SK-N-SH treated with all-trans-retinoic acid at 6 μM for 48 hours (cell line): ENCODE data around the gene CEP192.

Experiments
- ATAC-seq: fragments of 200-7000 bp; cut with Tn5 transposase; 3 replicates; pipeline ENCODE4 v1.9.1; 2020; ENCODE audit warnings: mild to moderate bottlenecking, moderate library complexity
- ARNTL ChIP-seq: fragments of 450-650 bp; formaldehyde crosslinking; IDR thresholded peaks from 2 replicates; pipeline ENCODE4 v1.5.0; 2020; ENCODE audit warnings: low read depth, mild to moderate bottlenecking, moderate library complexity, borderline replicate concordance
- BACH2 ChIP-seq: fragments of 250-450 bp; sonication (Bioruptor Pico); IDR thresholded peaks from 2 replicates; pipeline ENCODE4 v1.9.0; 2021; ENCODE audit warnings: mild to moderate bottlenecking, borderline replicate concordance
- ESRRG ChIP-seq: fragments of 250-450 bp; sonication (Bioruptor Pico); IDR thresholded peaks from 2 replicates; pipeline ENCODE4 v1.6.1; 2021; ENCODE audit warnings: mild to moderate bottlenecking
- GLIS3 ChIP-seq: fragments of 250-450 bp; sonication (Bioruptor Pico); IDR thresholded peaks from 2 replicates; pipeline ENCODE4 v1.5.0; 2020; ENCODE audit warnings: mild to moderate bottlenecking, moderate library complexity
- ISL1 ChIP-seq: fragments of 250-450 bp; sonication (Bioruptor Pico); IDR thresholded peaks from 2 replicates; pipeline ENCODE4 v2.1.2; 2022; ENCODE audit warnings: mild to moderate bottlenecking, moderate library complexity
- OSR1 ChIP-seq: fragments of 250-450 bp; sonication (Bioruptor Pico); IDR thresholded peaks from 2 replicates; pipeline ENCODE4 v1.8.0; 2022; ENCODE audit warnings: moderate library complexity, mild to moderate bottlenecking, inconsistent platforms
- PPARA ChIP-seq: fragments of 250-450 bp; sonication (Bioruptor Pico); IDR thresholded peaks from 2 replicates; pipeline ENCODE4 v1.5.0; 2020; ENCODE audit warnings: mild to moderate bottlenecking, borderline replicate concordance
- RARB ChIP-seq: fragments of 250-450 bp; sonication (Bioruptor Pico); IDR thresholded peaks from 2 replicates; pipeline ENCODE4 v1.8.0; 2021; ENCODE audit warnings: mild to moderate bottlenecking, moderate library complexity
- SNAI2 ChIP-seq: fragments of 250-450 bp; sonication (Bioruptor Pico); IDR thresholded peaks from 2 replicates; pipeline ENCODE4 v1.5.0; 2020; ENCODE audit warnings: mild to moderate bottlenecking, moderate library complexity
- TCF4 ChIP-seq: fragments of 250-450 bp; sonication (Bioruptor Pico); IDR thresholded peaks from 2 replicates; pipeline ENCODE4 v1.8.0; 2021; ENCODE audit warnings: mild to moderate bottlenecking, moderate library complexity, borderline replicate concordance
- TOX ChIP-seq: fragments of 250-450 bp; sonication (Bioruptor Pico); IDR thresholded peaks from 2 replicates; pipeline ENCODE4 v1.8.0; 2021; ENCODE audit warnings: mild to moderate bottlenecking, moderate library complexity, borderline replicate concordance
- ZC3H10 ChIP-seq: fragments of 250-450 bp; sonication (Bioruptor Pico); IDR thresholded peaks from 2 replicates; pipeline ENCODE4 v1.5.1; 2021; ENCODE audit warnings: mild to moderate bottlenecking, moderate library complexity
- ZFP3 ChIP-seq: fragments of 250-450 bp; sonication (Bioruptor Pico); IDR thresholded peaks from 2 replicates; pipeline ENCODE4 v1.5.0; 2020; ENCODE audit warnings: mild to moderate bottlenecking, moderate library complexity
- ZFP30 ChIP-seq: fragments of 450-650 bp; formaldehyde crosslinking; IDR thresholded peaks from 2 replicates; pipeline ENCODE4 v1.5.0; 2022; ENCODE audit warnings: mild to moderate bottlenecking, moderate library complexity
- ZNF565 ChIP-seq: fragments of 450-650 bp; formaldehyde crosslinking; conservative IDR thresholded peaks from 2 replicates; pipeline ENCODE4 v1.5.0; 2020; ENCODE audit warnings: low read depth, mild to moderate bottlenecking, moderate library complexity
- ZNF70 ChIP-seq: fragments of 450-650 bp; formaldehyde crosslinking; IDR thresholded peaks from 2 replicates; pipeline ENCODE4 v1.5.0; 2020; ENCODE audit warnings: mild to moderate bottlenecking, moderate library complexity
- ZNF8 ChIP-seq: fragments of 450-650 bp; formaldehyde crosslinking; IDR thresholded peaks from 2 replicates; pipeline ENCODE4 v1.5.0; 2020; ENCODE audit warnings: mild to moderate bottlenecking, moderate library complexity
- TF ChIP-seq, protein P1 (sequence below): fragments of 250-450 bp; sonication (Bioruptor Pico); IDR thresholded peaks from 2 replicates; pipeline ENCODE4 v1.8.0; 2020; ENCODE audit warnings: mild to moderate bottlenecking, moderate library complexity, borderline replicate concordance
- TF ChIP-seq, protein P2 (sequence below): fragments of 250-450 bp; sonication (Bioruptor Pico); IDR thresholded peaks from 2 replicates; pipeline ENCODE4 v1.5.1; 2021; ENCODE audit warnings: mild to moderate bottlenecking, moderate library complexity
- TF ChIP-seq, protein P3 (sequence below): fragments of 250-450 bp; sonication (Bioruptor Pico); IDR thresholded peaks from 2 replicates; pipeline ENCODE4 v1.5.0; 2020; ENCODE audit warnings: mild to moderate bottlenecking, moderate library complexity
- TF ChIP-seq, protein P4 (sequence below): fragments of 250-450 bp; sonication (Bioruptor Pico); IDR thresholded peaks from 2 replicates; pipeline ENCODE4 v1.5.1; 2020; ENCODE audit warnings: low read depth, mild to moderate bottlenecking, moderate library complexity

CEP192 gene

GRCh38 chr18:13061630-13062189 is 70.5 kb downstream of the CEP192 start:
- ATAC-seq = no peak
- TF ChIP-seq ZNF8 (CRISPR knock-in tag) (no peak), GLIS3 (CRISPR knock-in tag) (no peak), BACH2 (CRISPR knock-in tag) (no peak), TOX (CRISPR knock-in tag) (no peak), ARNTL (CRISPR knock-in tag) (no peak), ZC3H10 (CRISPR knock-in tag) (no peak), RARB (CRISPR knock-in tag) (no peak), ZFP3 (CRISPR knock-in tag) (no peak), ISL1 (CRISPR knock-in tag) (no peak), PPARA (CRISPR knock-in tag) (no peak)
- TF ChIP-seq, protein P1, sequence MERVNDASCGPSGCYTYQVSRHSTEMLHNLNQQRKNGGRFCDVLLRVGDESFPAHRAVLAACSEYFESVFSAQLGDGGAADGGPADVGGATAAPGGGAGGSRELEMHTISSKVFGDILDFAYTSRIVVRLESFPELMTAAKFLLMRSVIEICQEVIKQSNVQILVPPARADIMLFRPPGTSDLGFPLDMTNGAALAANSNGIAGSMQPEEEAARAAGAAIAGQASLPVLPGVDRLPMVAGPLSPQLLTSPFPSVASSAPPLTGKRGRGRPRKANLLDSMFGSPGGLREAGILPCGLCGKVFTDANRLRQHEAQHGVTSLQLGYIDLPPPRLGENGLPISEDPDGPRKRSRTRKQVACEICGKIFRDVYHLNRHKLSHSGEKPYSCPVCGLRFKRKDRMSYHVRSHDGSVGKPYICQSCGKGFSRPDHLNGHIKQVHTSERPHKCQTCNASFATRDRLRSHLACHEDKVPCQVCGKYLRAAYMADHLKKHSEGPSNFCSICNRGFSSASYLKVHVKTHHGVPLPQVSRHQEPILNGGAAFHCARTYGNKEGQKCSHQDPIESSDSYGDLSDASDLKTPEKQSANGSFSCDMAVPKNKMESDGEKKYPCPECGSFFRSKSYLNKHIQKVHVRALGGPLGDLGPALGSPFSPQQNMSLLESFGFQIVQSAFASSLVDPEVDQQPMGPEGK (CRISPR knock-in tag) = no peak

- no peak for ATAC-seq
These were observed 76.0 kb downstream of the CEP192 start for GRCh38 chr18:13067124-13067523.

DNA sequence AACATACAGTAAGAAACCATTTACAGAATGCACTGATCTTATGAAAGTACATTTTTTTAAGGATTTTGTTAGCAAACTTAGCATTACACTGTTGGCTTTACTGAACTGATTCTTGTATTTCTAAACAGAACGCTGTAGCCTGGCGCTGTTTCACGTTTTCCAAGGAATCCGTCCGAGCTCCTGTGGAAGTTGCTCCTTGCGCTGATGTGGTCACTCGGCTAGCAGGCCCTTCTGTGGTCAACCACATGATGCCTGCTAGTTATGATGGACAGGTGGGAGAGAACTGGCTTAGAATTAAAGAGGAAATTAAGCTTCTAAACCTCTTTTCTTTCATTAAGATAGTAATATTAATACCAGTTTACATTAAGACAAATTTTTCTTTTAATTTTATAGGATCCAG is 76.8 kb downstream of the CEP192 start:
- no peak for TF ChIP-seq ESRRG
- TF ChIP-seq ZFP30 (CRISPR knock-in tag) = no peak
- TF ChIP-seq GLIS3 (CRISPR knock-in tag) = no peak
- no peak for TF ChIP-seq SNAI2 (CRISPR knock-in tag)
- TF ChIP-seq, protein P1 (CRISPR knock-in tag) = no peak
- no peak for TF ChIP-seq ZNF565 (CRISPR knock-in tag)
- no peak for TF ChIP-seq PPARA (CRISPR knock-in tag)
- TF ChIP-seq, protein P2, sequence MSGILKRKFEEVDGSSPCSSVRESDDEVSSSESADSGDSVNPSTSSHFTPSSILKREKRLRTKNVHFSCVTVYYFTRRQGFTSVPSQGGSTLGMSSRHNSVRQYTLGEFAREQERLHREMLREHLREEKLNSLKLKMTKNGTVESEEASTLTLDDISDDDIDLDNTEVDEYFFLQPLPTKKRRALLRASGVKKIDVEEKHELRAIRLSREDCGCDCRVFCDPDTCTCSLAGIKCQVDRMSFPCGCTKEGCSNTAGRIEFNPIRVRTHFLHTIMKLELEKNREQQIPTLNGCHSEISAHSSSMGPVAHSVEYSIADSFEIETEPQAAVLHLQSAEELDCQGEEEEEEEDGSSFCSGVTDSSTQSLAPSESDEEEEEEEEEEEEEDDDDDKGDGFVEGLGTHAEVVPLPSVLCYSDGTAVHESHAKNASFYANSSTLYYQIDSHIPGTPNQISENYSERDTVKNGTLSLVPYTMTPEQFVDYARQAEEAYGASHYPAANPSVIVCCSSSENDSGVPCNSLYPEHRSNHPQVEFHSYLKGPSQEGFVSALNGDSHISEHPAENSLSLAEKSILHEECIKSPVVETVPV (CRISPR knock-in tag) = no peak
- no peak for TF ChIP-seq RARB (CRISPR knock-in tag)
- TF ChIP-seq TCF4 (CRISPR knock-in tag) = no peak
- no peak for TF ChIP-seq ZNF8 (CRISPR knock-in tag)
- TF ChIP-seq OSR1 (CRISPR knock-in tag) = no peak
- TF ChIP-seq ZNF70 (CRISPR knock-in tag) = no peak
- ATAC-seq = no peak

More at GRCh38 chr18:13067124-13067523, 76.0 kb downstream of the CEP192 start:
- TF ChIP-seq ZNF70 (CRISPR knock-in tag) (no peak), ZC3H10 (CRISPR knock-in tag) (no peak), ESRRG (no peak), ZFP30 (CRISPR knock-in tag) (no peak), ISL1 (CRISPR knock-in tag) (no peak), GLIS3 (CRISPR knock-in tag) (no peak), ZNF565 (CRISPR knock-in tag) (no peak), PPARA (CRISPR knock-in tag) (no peak), BACH2 (CRISPR knock-in tag) (no peak), OSR1 (CRISPR knock-in tag) (no peak), ZNF8 (CRISPR knock-in tag) (no peak)
- TF ChIP-seq, protein P3, sequence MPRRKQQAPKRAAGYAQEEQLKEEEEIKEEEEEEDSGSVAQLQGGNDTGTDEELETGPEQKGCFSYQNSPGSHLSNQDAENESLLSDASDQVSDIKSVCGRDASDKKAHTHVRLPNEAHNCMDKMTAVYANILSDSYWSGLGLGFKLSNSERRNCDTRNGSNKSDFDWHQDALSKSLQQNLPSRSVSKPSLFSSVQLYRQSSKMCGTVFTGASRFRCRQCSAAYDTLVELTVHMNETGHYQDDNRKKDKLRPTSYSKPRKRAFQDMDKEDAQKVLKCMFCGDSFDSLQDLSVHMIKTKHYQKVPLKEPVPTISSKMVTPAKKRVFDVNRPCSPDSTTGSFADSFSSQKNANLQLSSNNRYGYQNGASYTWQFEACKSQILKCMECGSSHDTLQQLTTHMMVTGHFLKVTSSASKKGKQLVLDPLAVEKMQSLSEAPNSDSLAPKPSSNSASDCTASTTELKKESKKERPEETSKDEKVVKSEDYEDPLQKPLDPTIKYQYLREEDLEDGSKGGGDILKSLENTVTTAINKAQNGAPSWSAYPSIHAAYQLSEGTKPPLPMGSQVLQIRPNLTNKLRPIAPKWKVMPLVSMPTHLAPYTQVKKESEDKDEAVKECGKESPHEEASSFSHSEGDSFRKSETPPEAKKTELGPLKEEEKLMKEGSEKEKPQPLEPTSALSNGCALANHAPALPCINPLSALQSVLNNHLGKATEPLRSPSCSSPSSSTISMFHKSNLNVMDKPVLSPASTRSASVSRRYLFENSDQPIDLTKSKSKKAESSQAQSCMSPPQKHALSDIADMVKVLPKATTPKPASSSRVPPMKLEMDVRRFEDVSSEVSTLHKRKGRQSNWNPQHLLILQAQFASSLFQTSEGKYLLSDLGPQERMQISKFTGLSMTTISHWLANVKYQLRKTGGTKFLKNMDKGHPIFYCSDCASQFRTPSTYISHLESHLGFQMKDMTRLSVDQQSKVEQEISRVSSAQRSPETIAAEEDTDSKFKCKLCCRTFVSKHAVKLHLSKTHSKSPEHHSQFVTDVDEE = no peak
- TF ChIP-seq, protein P4, sequence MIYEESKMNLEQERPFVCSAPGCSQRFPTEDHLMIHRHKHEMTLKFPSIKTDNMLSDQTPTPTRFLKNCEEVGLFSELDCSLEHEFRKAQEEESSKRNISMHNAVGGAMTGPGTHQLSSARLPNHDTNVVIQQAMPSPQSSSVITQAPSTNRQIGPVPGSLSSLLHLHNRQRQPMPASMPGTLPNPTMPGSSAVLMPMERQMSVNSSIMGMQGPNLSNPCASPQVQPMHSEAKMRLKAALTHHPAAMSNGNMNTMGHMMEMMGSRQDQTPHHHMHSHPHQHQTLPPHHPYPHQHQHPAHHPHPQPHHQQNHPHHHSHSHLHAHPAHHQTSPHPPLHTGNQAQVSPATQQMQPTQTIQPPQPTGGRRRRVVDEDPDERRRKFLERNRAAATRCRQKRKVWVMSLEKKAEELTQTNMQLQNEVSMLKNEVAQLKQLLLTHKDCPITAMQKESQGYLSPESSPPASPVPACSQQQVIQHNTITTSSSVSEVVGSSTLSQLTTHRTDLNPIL (CRISPR knock-in tag) = no peak
- TF ChIP-seq, protein P2 (CRISPR knock-in tag) = no peak
